Fibroblast of lung (primary cell): Measurements from ENCODE around the gene PARP8. TPM values are rescaled to one million over a fixed set of nuclear protein-coding genes. Genes with fewer than 3 reads are reported as not detected.

Experiments used
- DNase-seq, 2 donors: peaks; one replicate each; pipeline versions ENCODE4 v3.0.0 to v3.0.0-alpha.2; 2010; ENCODE audit warnings: low read depth in 2 of 2
- H2AFZ ChIP-seq: 2 replicates; pipeline ENCODE4 v1.5.1; 2012; ENCODE audit warnings: low read length, control low read depth, inconsistent platforms
- H3K27ac ChIP-seq: 2 replicates; pipeline ENCODE4 v1.5.1; 2011; ENCODE audit warnings: low read length, control low read depth; ENCODE audit not compliant: insufficient read depth
- H3K27me3 ChIP-seq: 2 replicates; pipeline ENCODE4 v1.5.1; 2011; ENCODE audit warnings: mild to moderate bottlenecking, low read length; ENCODE audit not compliant: control insufficient read depth, insufficient read depth
- H3K36me3 ChIP-seq: 2 replicates; pipeline ENCODE4 v1.5.1; 2011; ENCODE audit warnings: low read length; ENCODE audit not compliant: control insufficient read depth, insufficient read depth
- H3K4me1 ChIP-seq: 2 replicates; pipeline ENCODE4 v1.5.1; 2011; ENCODE audit warnings: low read length; ENCODE audit not compliant: control insufficient read depth, insufficient read depth; ENCODE audit errors: extremely low read depth
- H3K4me2 ChIP-seq: 2 replicates; pipeline ENCODE4 v1.5.1; 2011; ENCODE audit warnings: low read length, control low read depth; ENCODE audit not compliant: insufficient read depth; ENCODE audit errors: extremely low read depth
- H3K4me3 ChIP-seq, 4 experiments: fragments of 200-600 bp in 1 of 4; sonication (generic) in 1 of 4; replicated peaks in 1 of 4; 2 replicates each; pipeline ENCODE4 v1.5.1; 2011 to 2016; ENCODE audit warnings: low read length in 4 of 4, low read depth in 3 of 4, mild to moderate bottlenecking in 3 of 4, control low read depth in 2 of 4, inconsistent platforms in 1 of 4, mixed read lengths in 1 of 4; ENCODE audit not compliant: insufficient read depth in 1 of 4; ENCODE audit errors: control extremely low read depth in 1 of 4
- H3K79me2 ChIP-seq: 2 replicates; pipeline ENCODE4 v1.5.1; 2012; ENCODE audit warnings: mild to moderate bottlenecking, low read length, inconsistent platforms; ENCODE audit not compliant: control insufficient read depth, insufficient read depth
- H3K9ac ChIP-seq: 2 replicates; pipeline ENCODE4 v1.5.1; 2011; ENCODE audit warnings: mild to moderate bottlenecking, low read length, control low read depth; ENCODE audit not compliant: insufficient read depth
- H3K9me3 ChIP-seq: 2 replicates; pipeline ENCODE4 v1.5.1; 2012; ENCODE audit warnings: low read depth, low read length; ENCODE audit not compliant: control insufficient read depth, insufficient read depth
- H4K20me1 ChIP-seq: 2 replicates; pipeline ENCODE4 v1.5.1; 2011; ENCODE audit warnings: low read length; ENCODE audit not compliant: control insufficient read depth, insufficient read depth; ENCODE audit errors: extremely low read depth
- CTCF ChIP-seq, 2 donors: IDR thresholded peaks in 1 of 2; conservative IDR thresholded peaks in 1 of 2; 1 replicate in 1 of 2; 2 replicates in 1 of 2; pipeline ENCODE4 v1.5.1; 2011 to 2012; ENCODE audit warnings: low read length in 2 of 2, control low read depth in 1 of 2, inconsistent platforms in 1 of 2, low read depth in 1 of 2, mild to moderate bottlenecking in 1 of 2
- EZH2 ChIP-seq: IDR thresholded peaks from 2 replicates; pipeline ENCODE4 v1.5.1; 2012; ENCODE audit warnings: low read length, control low read depth, mild to moderate bottlenecking; ENCODE audit errors: missing control alignments
- polyA plus RNA-seq, 2 donors: library from polyadenylated mRNA; depleted of rRNA in 1 of 2; stranded (reverse) in 1 of 2; unstranded in 1 of 2; fragments of >200 nt; gene quantifications; 2 replicates each; pipeline ENCODE4 v1.2.1, GENCODE V29; 2011 to 2012; ENCODE audit warnings: missing spikeins in 1 of 2
- total RNA-seq: library from RNA; depleted of rRNA; stranded (reverse); fragments of >200 nt; gene quantifications from 2 replicates; pipeline ENCODE4 v1.2.1, GENCODE V29; 2014

Gene PARP8
- total and polyA plus RNA-seq, 2 donors (not counting 1 experiment from before 2014, with no cell fraction given): 13.8 to 24.6 TPM

GRCh38 chr5:50655067-50655809 lies 11.2 kb upstream of the PARP8 start:
- Histone ChIP-seq H3K9ac (no peak overlapping the region), H3K9me3 (no peaks in the 10 kb centered on the region), H4K20me1 (no peaks in the 10 kb centered on the region), H3K27ac (no peak overlapping the region), H3K4me3 (no peak overlapping the region), H3K36me3 (no peaks in the 10 kb centered on the region), H3K27me3 (no peaks in the 10 kb centered on the region), H3K4me2 (no peak overlapping the region), H3K4me1 (no peaks in the 10 kb centered on the region), H2AFZ (no peak overlapping the region), H3K79me2 (no peaks in the 10 kb centered on the region)
- TF ChIP-seq EZH2: no peak
- TF ChIP-seq CTCF (conservative IDR thresholded peaks at IDR 0.05 in 1 of 2, IDR thresholded peaks at IDR 0.05 in 1 of 2; ENCODE audit: low read depth in 1 of 2, low read length in 2 of 2): no peak
- no peak for DNase-seq

GRCh38 chr5:50655810-50656205 lies 10.6 kb upstream of the PARP8 start:
- Histone ChIP-seq H3K36me3 (no peaks in the 10 kb centered on the region), H3K4me1 (no peaks in the 10 kb centered on the region), H2AFZ (no peak overlapping the region), H3K9ac (no peak overlapping the region), H3K4me2 (no peak overlapping the region), H3K27ac (no peak overlapping the region), H3K4me3 (no peak overlapping the region), H4K20me1 (no peaks in the 10 kb centered on the region), H3K79me2 (no peaks in the 10 kb centered on the region), H3K9me3 (no peaks in the 10 kb centered on the region), H3K27me3 (no peaks in the 10 kb centered on the region)
- no peak for DNase-seq
- TF ChIP-seq EZH2 (no peak), CTCF (conservative IDR thresholded peaks at IDR 0.05 in 1 of 2, IDR thresholded peaks at IDR 0.05 in 1 of 2; ENCODE audit: low read depth in 1 of 2, low read length in 2 of 2) (no peak)

GRCh38 chr5:50657044-50657443 lies 9.4 kb upstream of the PARP8 start:
- Histone ChIP-seq H3K27ac (no peak overlapping the region), H2AFZ (no peak overlapping the region), H3K36me3 (no peaks in the 10 kb centered on the region), H3K27me3 (no peaks in the 10 kb centered on the region), H4K20me1 (no peaks in the 10 kb centered on the region), H3K4me2 (no peak overlapping the region), H3K9ac (no peak overlapping the region), H3K4me1 (no peaks in the 10 kb centered on the region), H3K4me3 (no peak overlapping the region), H3K79me2 (no peaks in the 10 kb centered on the region), H3K9me3 (no peaks in the 10 kb centered on the region)
- no peak for TF ChIP-seq EZH2
- no peak for TF ChIP-seq CTCF (conservative IDR thresholded peaks at IDR 0.05 in 1 of 2, IDR thresholded peaks at IDR 0.05 in 1 of 2; ENCODE audit: low read depth in 1 of 2, low read length in 2 of 2)
- DNase-seq: no peak
